GM18520 (cell line): ENCODE data around the gene IL10RA.
"Not testable (repeated sequence)": the region's sequence is repeated elsewhere in the genome, so short reads cannot be mapped to it uniquely, and the experiment has no call there.

ENCODE experiments used
- ATAC-seq: cut with Tn5 transposase; IDR thresholded peaks from one replicate; pipeline ENCODE4 v1.9.1; 2021; ENCODE audit not compliant: unreplicated experiment

The IL10RA gene

GRCh38 chr11:117985953-117986887 lies at the start of gene IL10RA:
Gene IL10RA, plus strand, starts transcription at chr11:117986394. Its CDS starts 74 bp downstream, at chr11:117986468.
- ATAC-seq: peak; percentile 84

GRCh38 chr11:117936973-117937372 lies 49.2 kb upstream of the IL10RA start:
- ATAC-seq: no peak

GRCh38 chr11:117940736-117941135 lies 45.5 kb upstream of the IL10RA start:
- ATAC-seq: no peak

GRCh38 chr11:117941163-117941707 lies 45.0 kb upstream of the IL10RA start:
- no peak for ATAC-seq

- ATAC-seq: no peak
These were observed 44.1 kb upstream of the IL10RA start for GRCh38 chr11:117941976-117942654.

GRCh38 chr11:117944554-117944953 lies 41.6 kb upstream of the IL10RA start:
- ATAC-seq: no peak

- no peak for ATAC-seq
These were observed 41.0 kb upstream of the IL10RA start for GRCh38 chr11:117945047-117945810.

- no peak for ATAC-seq
These were observed 39.9 kb upstream of the IL10RA start for GRCh38 chr11:117946156-117946841.

- ATAC-seq: no peak
These were observed 39.2 kb upstream of the IL10RA start for GRCh38 chr11:117946842-117947526.

- ATAC-seq: not testable (repeated sequence)
These were observed 38.4 kb upstream of the IL10RA start for GRCh38 chr11:117947751-117948150.

- not testable (repeated sequence) for ATAC-seq
These were observed 37.7 kb upstream of the IL10RA start for GRCh38 chr11:117948466-117948865.

GRCh38 chr11:117949062-117949461 lies 37.1 kb upstream of the IL10RA start:
- no peak for ATAC-seq

GRCh38 chr11:117950301-117950700 lies 35.9 kb upstream of the IL10RA start:
- ATAC-seq: no peak

- ATAC-seq: no peak
These were observed 34.9 kb upstream of the IL10RA start for GRCh38 chr11:117950993-117951961.

- no peak for ATAC-seq
These were observed 33.0 kb upstream of the IL10RA start for GRCh38 chr11:117953024-117953671.

GRCh38 chr11:117958949-117959348 lies 27.2 kb upstream of the IL10RA start:
- ATAC-seq: no peak

- no peak for ATAC-seq
These were observed 26.6 kb upstream of the IL10RA start for GRCh38 chr11:117959438-117960149.

GRCh38 chr11:117960406-117960805 lies 25.8 kb upstream of the IL10RA start:
- ATAC-seq: no peak
